CD14-positive monocyte (primary cell): ENCODE results near the gene ADAMTSL3. TPM values are rescaled to one million over a fixed set of nuclear protein-coding genes. Genes with fewer than 3 reads are reported as not detected.

Experiments
- DNase-seq, 3 donors: peaks; one replicate each; pipeline ENCODE4 v3.0.0-alpha.2; 2011 to 2022
- H2AFZ ChIP-seq: 2 replicates; pipeline ENCODE4 v1.6.0; 2012; ENCODE audit warnings: mild to moderate bottlenecking, low read depth, low read length, inconsistent platforms; ENCODE audit not compliant: insufficient read depth, poor library complexity, severe bottlenecking
- H3K27ac ChIP-seq, 2 donors: 1 replicate in 1 of 2; 2 replicates in 1 of 2; pipeline ENCODE4 v1.5.1; 2012 to 2013; ENCODE audit warnings: low read length in 2 of 2, control low read depth in 1 of 2, inconsistent platforms in 1 of 2, low read depth in 1 of 2, mild to moderate bottlenecking in 1 of 2
- H3K27me3 ChIP-seq, 2 donors: one replicate each; pipeline versions ENCODE4 v1.6.0 to v1.6.1; 2011 to 2013; ENCODE audit warnings: low read length in 2 of 2; ENCODE audit not compliant: control insufficient read depth in 2 of 2, insufficient read depth in 2 of 2
- H3K36me3 ChIP-seq, 2 donors: replicated peaks in 1 of 2; 1 replicate in 1 of 2; 2 replicates in 1 of 2; pipeline versions ENCODE4 v1.5.1 to v1.6.1; 2012 to 2013; ENCODE audit warnings: low read length in 2 of 2, control low read depth in 1 of 2, inconsistent platforms in 1 of 2, mild to moderate bottlenecking in 1 of 2; ENCODE audit not compliant: insufficient read depth in 2 of 2, control insufficient read depth in 1 of 2
- H3K4me1 ChIP-seq, 2 donors: 1 replicate in 1 of 2; 2 replicates in 1 of 2; pipeline versions ENCODE4 v1.5.1 to v1.6.1; 2012 to 2013; ENCODE audit warnings: low read length in 2 of 2, control low read depth in 1 of 2, inconsistent platforms in 1 of 2, mild to moderate bottlenecking in 1 of 2, moderate library complexity in 1 of 2; ENCODE audit not compliant: insufficient read depth in 2 of 2, control insufficient read depth in 1 of 2
- H3K4me2 ChIP-seq: replicated peaks from 2 replicates; pipeline ENCODE3; 2012; ENCODE audit warnings: low read length, moderate library complexity, mild to moderate bottlenecking; ENCODE audit not compliant: poor library complexity, severe bottlenecking; ENCODE audit errors: extremely low read depth
- H3K4me3 ChIP-seq, 3 experiments: fragments of 200-600 bp in 1 of 3; sonication (generic) in 1 of 3; replicated peaks in 1 of 3; 1 replicate in 2 of 3; 2 replicates in 1 of 3; pipeline ENCODE4 v1.5.1; 2011 to 2013; ENCODE audit warnings: low read length in 3 of 3, mild to moderate bottlenecking in 3 of 3, control low read depth in 2 of 3, low read depth in 2 of 3, inconsistent platforms in 1 of 3, moderate library complexity in 1 of 3
- H3K79me2 ChIP-seq: 2 replicates; pipeline ENCODE4 v1.6.0; 2012; ENCODE audit warnings: mild to moderate bottlenecking, control low read depth, inconsistent platforms, low read length, moderate library complexity; ENCODE audit not compliant: insufficient read depth
- H3K9ac ChIP-seq: 2 replicates; pipeline ENCODE4 v1.6.0; 2017; ENCODE audit warnings: low read length, mild to moderate bottlenecking; ENCODE audit not compliant: insufficient read depth, poor library complexity, severe bottlenecking
- H3K9me3 ChIP-seq, 2 donors: replicated peaks in 1 of 2; 1 replicate in 1 of 2; 2 replicates in 1 of 2; pipeline versions ENCODE4 v1.5.1 to v1.6.1; 2012 to 2013; ENCODE audit warnings: low read length in 2 of 2, control low read depth in 1 of 2; ENCODE audit not compliant: control insufficient read depth in 1 of 2, insufficient read depth in 1 of 2
- H4K20me1 ChIP-seq: 2 replicates; pipeline ENCODE4 v1.6.0; 2012; ENCODE audit warnings: mild to moderate bottlenecking, low read length, control low read depth, moderate library complexity; ENCODE audit not compliant: insufficient read depth
- H3K27ac Mint-ChIP-seq, 7 donors: one replicate each; pipeline ENCODE4 v1.8.0; 2020; ENCODE audit warnings: mild to moderate bottlenecking in 7 of 7, mixed read lengths in 7 of 7, moderate library complexity in 6 of 7, inconsistent platforms in 2 of 7
- H3K27me3 Mint-ChIP-seq, 3 donors: one replicate each; pipeline ENCODE4 v1.8.0; 2021 to 2022; ENCODE audit warnings: low read depth in 3 of 3, mild to moderate bottlenecking in 3 of 3, mixed read lengths in 3 of 3, moderate library complexity in 3 of 3, inconsistent platforms in 1 of 3
- H3K36me3 Mint-ChIP-seq, 2 donors: one replicate each; pipeline ENCODE4 v1.8.0; 2020; ENCODE audit warnings: mixed read lengths in 2 of 2, inconsistent platforms in 1 of 2, mild to moderate bottlenecking in 1 of 2
- H3K4me1 Mint-ChIP-seq: one replicate; pipeline ENCODE4 v1.8.0; 2020; ENCODE audit warnings: mild to moderate bottlenecking, mixed read lengths
- H3K4me3 Mint-ChIP-seq, 2 donors: one replicate each; pipeline ENCODE4 v1.8.0; 2020; ENCODE audit warnings: mild to moderate bottlenecking in 2 of 2, mixed read lengths in 2 of 2, moderate library complexity in 1 of 2
- H3K9me3 Mint-ChIP-seq, 7 donors: one replicate each; pipeline ENCODE4 v1.8.0; 2020 to 2022; ENCODE audit warnings: mixed read lengths in 7 of 7, mild to moderate bottlenecking in 6 of 7, moderate library complexity in 6 of 7, inconsistent platforms in 2 of 7
- WGBS: methylation state at CpG from one replicate; pipeline ENCODE4 v1.1.5; 2013; ENCODE audit warnings: missing lambda C conversion rate; ENCODE audit not compliant: insufficient coverage; 5-methylcytosine and 5-hydroxymethylcytosine counted together
- intact Hi-C, 2 donors: fragments of 100-400 bp; cut with micrococcal nuclease; formaldehyde crosslinking; loops; one replicate each; pipeline versions ENCODE4 v1.15.0 to v1.15.1; 2023
- polyA plus RNA-seq, 3 donors: library from polyadenylated mRNA; depleted of rRNA in 1 of 3; unstranded in 2 of 3; stranded (reverse) in 1 of 3; fragments of 300-500 nt in 2 of 3; fragments of >200 nt in 1 of 3; fragmentation: Illumina TruSeq in 2 of 3; gene quantifications; 1 replicate in 2 of 3; 2 replicates in 1 of 3; pipeline ENCODE4 v1.2.3, GENCODE V29; 2012 to 2021
- TF ChIP-seq, protein P1 (sequence below): fragments of 200-600 bp; IDR thresholded peaks from one replicate; pipeline ENCODE4 v1.8.0; 2022; ENCODE audit warnings: antibody characterized with exemption, mild to moderate bottlenecking

Gene ADAMTSL3
- polyA plus RNA-seq, 3 donors, result not detected

DNA sequence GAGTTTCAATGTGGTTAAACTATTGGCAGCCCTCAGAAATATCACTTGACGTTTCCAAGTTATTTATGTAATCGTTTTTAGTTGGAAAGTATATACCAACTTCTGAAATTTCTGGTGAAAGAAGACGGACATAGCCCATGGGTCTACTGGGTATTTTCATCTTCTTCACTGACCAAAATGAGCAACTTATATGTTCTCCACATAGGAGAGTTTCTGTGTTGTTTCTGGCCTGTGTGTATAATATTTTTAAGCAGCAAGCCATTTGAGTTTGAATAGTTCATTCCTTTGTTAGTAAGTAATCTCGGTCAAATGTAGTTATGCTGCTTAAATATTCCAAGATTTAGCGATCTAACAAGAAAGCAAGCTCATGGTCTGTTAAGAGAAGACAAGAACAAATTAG, 57.3 kb downstream of the ADAMTSL3 start:
- H3K27me3 ChIP-seq, result no peaks in the 10 kb centered on the region
- no peaks in the 10 kb centered on the region for H3K36me3 Mint-ChIP-seq
- no peak overlapping the region for H3K9ac ChIP-seq
- H3K4me1 Mint-ChIP-seq, result no peaks in the 10 kb centered on the region
- no peak overlapping the region for H3K4me3 ChIP-seq
- TF ChIP-seq, protein P1, sequence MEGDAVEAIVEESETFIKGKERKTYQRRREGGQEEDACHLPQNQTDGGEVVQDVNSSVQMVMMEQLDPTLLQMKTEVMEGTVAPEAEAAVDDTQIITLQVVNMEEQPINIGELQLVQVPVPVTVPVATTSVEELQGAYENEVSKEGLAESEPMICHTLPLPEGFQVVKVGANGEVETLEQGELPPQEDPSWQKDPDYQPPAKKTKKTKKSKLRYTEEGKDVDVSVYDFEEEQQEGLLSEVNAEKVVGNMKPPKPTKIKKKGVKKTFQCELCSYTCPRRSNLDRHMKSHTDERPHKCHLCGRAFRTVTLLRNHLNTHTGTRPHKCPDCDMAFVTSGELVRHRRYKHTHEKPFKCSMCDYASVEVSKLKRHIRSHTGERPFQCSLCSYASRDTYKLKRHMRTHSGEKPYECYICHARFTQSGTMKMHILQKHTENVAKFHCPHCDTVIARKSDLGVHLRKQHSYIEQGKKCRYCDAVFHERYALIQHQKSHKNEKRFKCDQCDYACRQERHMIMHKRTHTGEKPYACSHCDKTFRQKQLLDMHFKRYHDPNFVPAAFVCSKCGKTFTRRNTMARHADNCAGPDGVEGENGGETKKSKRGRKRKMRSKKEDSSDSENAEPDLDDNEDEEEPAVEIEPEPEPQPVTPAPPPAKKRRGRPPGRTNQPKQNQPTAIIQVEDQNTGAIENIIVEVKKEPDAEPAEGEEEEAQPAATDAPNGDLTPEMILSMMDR, result no peak
- no peak overlapping the region for H3K4me2 ChIP-seq
- DNase-seq, result no peak
- no peak overlapping the region for H3K27ac ChIP-seq
- H4K20me1 ChIP-seq, result no peaks in the 10 kb centered on the region
- H3K9me3 ChIP-seq, result no peaks in the 10 kb centered on the region
- no peaks in the 10 kb centered on the region for H3K79me2 ChIP-seq
- peaks cover 0 to 2% (median 0%) of the 10 kb centered on the region in 7 donors for H3K9me3 Mint-ChIP-seq
- H2AFZ ChIP-seq, result no peak overlapping the region
- H3K27ac Mint-ChIP-seq, result no peak overlapping the region
- WGBS, result 93% methylated on average over 2 of the region's 5 CpGs
- H3K27me3 Mint-ChIP-seq, result peaks cover 0 to 5% (median 0%) of the 10 kb centered on the region in 3 donors
- H3K4me3 Mint-ChIP-seq, result no peak overlapping the region
- intact Hi-C loops, result no loop called here
- H3K4me1 ChIP-seq, result no peaks in the 10 kb centered on the region
- no peaks in the 10 kb centered on the region for H3K36me3 ChIP-seq

DNA sequence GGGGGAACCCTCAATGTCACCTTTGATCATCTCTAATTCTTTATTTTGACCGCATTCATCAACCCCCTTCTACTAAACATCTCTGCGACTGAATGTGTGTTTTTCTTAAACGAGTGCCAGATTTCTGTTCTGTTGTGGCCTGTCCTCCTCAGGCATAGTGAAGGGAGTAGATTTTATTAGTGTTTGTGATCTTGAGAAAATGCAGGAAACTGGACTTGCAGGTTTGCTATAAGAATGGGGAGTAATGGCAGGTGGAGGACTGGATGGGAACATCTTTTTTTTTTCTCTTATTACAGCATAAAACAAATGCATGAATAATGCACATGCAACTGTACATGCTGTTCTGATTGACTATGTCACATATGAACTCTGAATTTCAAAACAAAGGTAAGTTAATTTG, 59.3 kb downstream of the ADAMTSL3 start:
- Mint-ChIP-seq H3K9me3 (peaks cover 0 to 2% (median 0%) of the 10 kb centered on the region in 7 donors), H3K27me3 (peaks cover 0 to 2% (median 0%) of the 10 kb centered on the region in 3 donors), H3K4me3 (no peak overlapping the region), H3K27ac (no peak overlapping the region), H3K36me3 (no peaks in the 10 kb centered on the region), H3K4me1 (no peaks in the 10 kb centered on the region)
- H3K27me3 ChIP-seq, result no peaks in the 10 kb centered on the region
- H2AFZ ChIP-seq, result no peak overlapping the region
- WGBS, result no CpG with 5 or more reads among the region's 3 CpGs
- no peaks in the 10 kb centered on the region for H3K9me3 ChIP-seq
- intact Hi-C loops, result no loop called here
- H3K79me2 ChIP-seq, result no peaks in the 10 kb centered on the region
- no peak overlapping the region for H3K4me2 ChIP-seq
- DNase-seq, result no peak
- no peak overlapping the region for H3K4me3 ChIP-seq
- no peak overlapping the region for H3K9ac ChIP-seq
- no peak overlapping the region for H3K27ac ChIP-seq
- no peaks in the 10 kb centered on the region for H4K20me1 ChIP-seq
- H3K4me1 ChIP-seq, result no peaks in the 10 kb centered on the region
- TF ChIP-seq, protein P1, result no peak
- H3K36me3 ChIP-seq, result no peaks in the 10 kb centered on the region
